Neural cell (in vitro differentiated cells): ENCODE measurements around the gene ADGRD1. TPM values are rescaled to one million over a fixed set of nuclear protein-coding genes. Genes with fewer than 3 reads are reported as not detected.
A peak's percentile ranks its signal among the peaks of the same experiment; 100 is the strongest.

ENCODE experiments used
- H2AFZ ChIP-seq: fragments of 200-600, 300-800 bp; sonication (generic), shearing (Covaris generic); 2 replicates; pipeline ENCODE4 v1.6.0; 2014; ENCODE audit warnings: low read depth, mild to moderate bottlenecking, antibody characterized with exemption, low read length, moderate library complexity
- H3F3A ChIP-seq: fragments of 200-600 bp; shearing (Covaris generic); 2 replicates; pipeline ENCODE4 v1.6.1; 2016; ENCODE audit warnings: mild to moderate bottlenecking, moderate library complexity, mixed read lengths, antibody characterized with exemption, low read length; ENCODE audit not compliant: insufficient read depth, poor library complexity, severe bottlenecking
- H3K27ac ChIP-seq: fragments of 200-600, 300-800 bp; sonication (generic), shearing (Covaris generic); 2 replicates; pipeline ENCODE4 v1.5.1; 2014; ENCODE audit warnings: mild to moderate bottlenecking, low read length, moderate library complexity
- H3K27me3 ChIP-seq: fragments of 300-800, 200-600 bp; sonication (generic), shearing (Covaris generic); 2 replicates; pipeline ENCODE4 v1.6.0; 2014; ENCODE audit warnings: mild to moderate bottlenecking, low read depth, low read length, moderate library complexity; ENCODE audit not compliant: insufficient read depth
- H3K36me3 ChIP-seq: fragments of 300-800, 200-600 bp; sonication (generic), shearing (Covaris generic); 2 replicates; pipeline ENCODE4 v1.5.1; 2014; ENCODE audit warnings: mild to moderate bottlenecking, antibody characterized with exemption, low read length, moderate library complexity; ENCODE audit not compliant: insufficient read depth
- H3K4me2 ChIP-seq: fragments of 300-800, 200-600 bp; sonication (generic), shearing (Covaris generic); 2 replicates; pipeline ENCODE4 v1.6.0; 2014; ENCODE audit warnings: mild to moderate bottlenecking, low read length
- H3K4me3 ChIP-seq: fragments of 300-800, 200-600 bp; sonication (generic), shearing (Covaris generic); 2 replicates; pipeline ENCODE4 v1.5.1; 2014; ENCODE audit warnings: mild to moderate bottlenecking, low read length, moderate library complexity
- H3K79me2 ChIP-seq: fragments of 200-600 bp; shearing (Covaris generic); replicated peaks from 2 replicates; pipeline ENCODE4 v1.6.0; 2014; ENCODE audit warnings: mild to moderate bottlenecking, low read length, moderate library complexity; ENCODE audit not compliant: insufficient read depth
- H3K9ac ChIP-seq: fragments of 300-800, 200-600 bp; sonication (generic), shearing (Covaris generic); 2 replicates; pipeline ENCODE4 v1.6.1; 2016; ENCODE audit warnings: mild to moderate bottlenecking, low read length, mixed read lengths
- H3K9me2 ChIP-seq: fragments of 200-600 bp; shearing (Covaris generic); 2 replicates; pipeline ENCODE4 v1.6.1; 2016; ENCODE audit warnings: mild to moderate bottlenecking, low read length, mixed read lengths; ENCODE audit not compliant: insufficient read depth
- H3K9me3 ChIP-seq: fragments of 200-600, 300-800 bp; sonication (generic), shearing (Covaris generic); 2 replicates; pipeline ENCODE4 v1.6.1; 2016; ENCODE audit warnings: mild to moderate bottlenecking, mixed run types, low read length, moderate library complexity, mixed read lengths
- H4K20me1 ChIP-seq: fragments of 200-600 bp; shearing (Covaris generic); 2 replicates; pipeline ENCODE4 v1.6.1; 2016; ENCODE audit warnings: mild to moderate bottlenecking, mixed run types; ENCODE audit not compliant: insufficient read depth
- CTCF ChIP-seq: fragments of 450-650 bp; IDR thresholded peaks from 2 replicates; pipeline ENCODE4 v1.5.1; 2014; ENCODE audit warnings: antibody characterized with exemption, mild to moderate bottlenecking, moderate library complexity; ENCODE audit not compliant: poor library complexity, severe bottlenecking
- EP300 ChIP-seq: fragments of 450-650 bp; conservative IDR thresholded peaks from 2 replicates; pipeline ENCODE4 v1.6.1; 2014; ENCODE audit warnings: antibody characterized with exemption, mild to moderate bottlenecking, moderate library complexity; ENCODE audit not compliant: poor library complexity, severe bottlenecking
- EZH2 ChIP-seq: fragments of 200-600, 300-800 bp; shearing (Covaris generic), sonication (generic); IDR thresholded peaks from 2 replicates; pipeline ENCODE4 v1.6.1; 2014; ENCODE audit warnings: antibody characterized with exemption, low read length, borderline replicate concordance, mild to moderate bottlenecking; ENCODE audit not compliant: insufficient read depth, poor library complexity, severe bottlenecking
- MXI1 ChIP-seq: fragments of 450-650 bp; conservative IDR thresholded peaks from 2 replicates; pipeline ENCODE4 v1.6.1; 2014; ENCODE audit warnings: antibody characterized with exemption, mild to moderate bottlenecking; ENCODE audit not compliant: poor library complexity, severe bottlenecking
- POLR2AphosphoS5 ChIP-seq: IDR thresholded peaks from 2 replicates; pipeline ENCODE4 v1.6.1; 2012
- RAD21 ChIP-seq: fragments of 450-650 bp; conservative IDR thresholded peaks from 2 replicates; pipeline ENCODE4 v1.6.1; 2014; ENCODE audit warnings: antibody characterized with exemption, mild to moderate bottlenecking, moderate library complexity
- REST ChIP-seq: IDR thresholded peaks from 2 replicates; pipeline ENCODE4 v1.6.1; 2012; ENCODE audit warnings: borderline replicate concordance
- SMC3 ChIP-seq: fragments of 450-650 bp; conservative IDR thresholded peaks from 2 replicates; pipeline ENCODE4 v1.6.1; 2014; ENCODE audit warnings: antibody characterized with exemption, mild to moderate bottlenecking, moderate library complexity; ENCODE audit not compliant: poor library complexity
- TAF1 ChIP-seq: IDR thresholded peaks from 2 replicates; pipeline ENCODE4 v1.6.1; 2012; ENCODE audit warnings: low read depth
- polyA plus RNA-seq: library from polyadenylated mRNA; depleted of rRNA; stranded (reverse); fragments of >200 nt; gene quantifications from 2 replicates; pipeline ENCODE4 v1.2.3, GENCODE V29; 2014

Gene ADGRD1
- polyA plus RNA-seq, 1 donor from 2014 or later = 1.7 TPM

GRCh38 chr12:131025939-131026702 lies 72.4 kb downstream of the ADGRD1 start:
- Histone ChIP-seq H3K27ac (peak overlapping the region; percentile 63), H3K36me3 (no peaks in the 10 kb centered on the region), H3K27me3 (no peaks in the 10 kb centered on the region), H3K9ac (no peak overlapping the region), H4K20me1 (no peaks in the 10 kb centered on the region), H3K9me2 (no peaks in the 10 kb centered on the region), H3K4me2 (no peak overlapping the region), H3K4me3 (no peak overlapping the region), H2AFZ (no peak overlapping the region), H3F3A (no peaks in the 10 kb centered on the region), H3K79me2 (no peaks in the 10 kb centered on the region), H3K9me3 (no peaks in the 10 kb centered on the region)
- TF ChIP-seq SMC3 (no peak), EZH2 (no peak), RAD21 (no peak), REST (no peak), MXI1 (no peak), POLR2AphosphoS5 (no peak), TAF1 (no peak), CTCF (no peak), EP300 (no peak)

- Histone ChIP-seq H2AFZ (no peak overlapping the region), H3K36me3 (no peaks in the 10 kb centered on the region), H4K20me1 (no peaks in the 10 kb centered on the region), H3K27me3 (no peaks in the 10 kb centered on the region), H3K79me2 (no peaks in the 10 kb centered on the region), H3K4me2 (no peak overlapping the region), H3K9ac (no peak overlapping the region), H3K4me3 (no peak overlapping the region), H3K9me3 (no peaks in the 10 kb centered on the region), H3F3A (no peaks in the 10 kb centered on the region), H3K27ac (peak overlapping the region; percentile 22), H3K9me2 (no peaks in the 10 kb centered on the region)
- TF ChIP-seq POLR2AphosphoS5 (no peak), CTCF (no peak), EZH2 (no peak), MXI1 (no peak), REST (no peak), RAD21 (no peak), TAF1 (no peak), SMC3 (no peak), EP300 (no peak)
Measured at GRCh38 chr12:131026754-131027153, 73.0 kb downstream of the ADGRD1 start.
